ENCODE measurements around the gene GTF2B.
"Not testable (repeated sequence)": the region's sequence is repeated elsewhere in the genome, so short reads cannot be mapped to it uniquely, and the experiment has no call there.

The GTF2B gene

DNA sequence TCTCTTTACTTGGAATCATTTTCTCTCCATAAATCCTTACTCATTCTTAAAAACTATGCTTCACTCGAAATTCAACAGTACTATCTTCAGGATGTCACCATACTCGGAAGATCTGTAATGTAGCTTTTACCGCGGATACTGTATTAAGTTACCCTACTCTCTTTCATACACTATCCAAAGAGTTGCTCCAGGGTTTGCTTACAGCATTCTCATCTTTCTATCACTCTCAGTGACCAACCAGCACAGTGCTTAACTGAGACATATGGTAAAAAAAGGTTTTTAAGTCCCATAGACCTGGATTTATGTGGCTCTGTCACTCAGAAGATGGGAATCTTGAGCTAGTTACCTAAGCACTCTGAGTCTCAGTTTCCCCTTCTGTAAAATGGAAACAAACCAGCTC is 15.8 kb downstream of the GTF2B start:
- Histone ChIP-seq H3K4me2 (ENCODE audit: low read depth, low read length, poor library complexity, severe bottlenecking) (no peak overlapping the region), H3K36me3 (ENCODE audit: low read length) (no peaks in the 10 kb centered on the region), H2AFZ (ENCODE audit: low read depth, low read length, severe bottlenecking) (no peak overlapping the region), H3K9ac (ENCODE audit: low read length) (no peak overlapping the region), H4K20me1 (ENCODE audit: low read depth, low read length) (no peaks in the 10 kb centered on the region), H3K79me2 (ENCODE audit: insufficient read depth, low read length) (peaks cover 80% of the 10 kb centered on the region), H3K9me3 (ENCODE audit: insufficient read depth, low read length) (no peaks in the 10 kb centered on the region), H3K9me2 (replicated peaks; ENCODE audit: insufficient read depth, low read length) (no peaks in the 10 kb centered on the region), H3F3A (ENCODE audit: insufficient read depth) (peaks cover 8% of the 10 kb centered on the region; the same call in 1 of the 2 replicates), H3K27ac (ENCODE audit: low read depth, low read length) (no peak overlapping the region), H3K4me3 (ENCODE audit: insufficient read depth, low read length, poor library complexity, severe bottlenecking) (no peak overlapping the region), H3K27me3 (ENCODE audit: low read length) (no peaks in the 10 kb centered on the region)
- TF ChIP-seq, protein P1, sequence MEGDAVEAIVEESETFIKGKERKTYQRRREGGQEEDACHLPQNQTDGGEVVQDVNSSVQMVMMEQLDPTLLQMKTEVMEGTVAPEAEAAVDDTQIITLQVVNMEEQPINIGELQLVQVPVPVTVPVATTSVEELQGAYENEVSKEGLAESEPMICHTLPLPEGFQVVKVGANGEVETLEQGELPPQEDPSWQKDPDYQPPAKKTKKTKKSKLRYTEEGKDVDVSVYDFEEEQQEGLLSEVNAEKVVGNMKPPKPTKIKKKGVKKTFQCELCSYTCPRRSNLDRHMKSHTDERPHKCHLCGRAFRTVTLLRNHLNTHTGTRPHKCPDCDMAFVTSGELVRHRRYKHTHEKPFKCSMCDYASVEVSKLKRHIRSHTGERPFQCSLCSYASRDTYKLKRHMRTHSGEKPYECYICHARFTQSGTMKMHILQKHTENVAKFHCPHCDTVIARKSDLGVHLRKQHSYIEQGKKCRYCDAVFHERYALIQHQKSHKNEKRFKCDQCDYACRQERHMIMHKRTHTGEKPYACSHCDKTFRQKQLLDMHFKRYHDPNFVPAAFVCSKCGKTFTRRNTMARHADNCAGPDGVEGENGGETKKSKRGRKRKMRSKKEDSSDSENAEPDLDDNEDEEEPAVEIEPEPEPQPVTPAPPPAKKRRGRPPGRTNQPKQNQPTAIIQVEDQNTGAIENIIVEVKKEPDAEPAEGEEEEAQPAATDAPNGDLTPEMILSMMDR (IDR thresholded peaks at IDR 0.05; ENCODE audit: insufficient read depth, low read length, poor library complexity, severe bottlenecking): no peak
- no peak for TF ChIP-seq EZH2phosphoT487 (conservative IDR thresholded peaks at IDR 0.05; ENCODE audit: low read length)

DNA sequence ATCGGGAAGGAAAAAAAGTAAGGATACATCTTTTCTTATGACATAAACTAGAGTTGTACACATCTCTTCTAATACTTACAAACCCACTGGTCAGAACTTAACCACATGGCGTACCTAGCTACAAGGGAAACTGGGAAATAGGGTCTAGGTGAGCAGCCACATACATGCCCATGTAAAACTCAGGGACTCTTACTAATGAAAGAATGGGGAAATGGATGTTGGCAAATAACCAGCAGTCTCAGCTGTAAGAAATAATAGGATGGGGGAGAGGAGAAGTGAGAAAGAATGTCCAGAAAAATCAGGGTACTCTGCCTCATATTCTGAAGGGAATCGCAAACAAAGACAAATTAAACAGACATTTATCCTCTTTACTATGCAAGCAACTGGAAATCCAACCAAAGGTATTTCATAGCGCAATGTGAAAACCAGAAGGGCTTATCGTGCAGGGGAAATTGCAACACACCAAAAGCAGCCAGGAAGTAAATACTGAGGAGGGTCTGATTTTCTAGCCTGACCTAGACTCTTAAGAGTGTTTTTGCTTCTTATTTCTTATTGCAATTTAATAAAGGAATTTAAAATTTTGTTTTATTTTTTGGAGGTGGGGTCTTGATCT is 17.5 kb downstream of the GTF2B start:
- H3K9me2 ChIP-seq (replicated peaks; ENCODE audit: insufficient read depth, low read length): no peaks in the 10 kb centered on the region
- H3K27me3 ChIP-seq (ENCODE audit: low read length): no peaks in the 10 kb centered on the region
- no peak overlapping the region for H3K4me3 ChIP-seq (ENCODE audit: insufficient read depth, low read length, poor library complexity, severe bottlenecking)
- peaks cover 96% of the 10 kb centered on the region for H3K79me2 ChIP-seq (ENCODE audit: insufficient read depth, low read length)
- H3K36me3 ChIP-seq (ENCODE audit: low read length): no peaks in the 10 kb centered on the region
- TF ChIP-seq, protein P1 (IDR thresholded peaks at IDR 0.05; ENCODE audit: insufficient read depth, low read length, poor library complexity, severe bottlenecking): no peak
- TF ChIP-seq EZH2phosphoT487 (conservative IDR thresholded peaks at IDR 0.05; ENCODE audit: low read length): no peak
- H3K9me3 ChIP-seq (ENCODE audit: insufficient read depth, low read length): no peaks in the 10 kb centered on the region
- no peak overlapping the region for H3K27ac ChIP-seq (ENCODE audit: low read depth, low read length)
- H3K4me2 ChIP-seq (ENCODE audit: low read depth, low read length, poor library complexity, severe bottlenecking): no peak overlapping the region
- H4K20me1 ChIP-seq (ENCODE audit: low read depth, low read length): no peaks in the 10 kb centered on the region
- no peak overlapping the region for H2AFZ ChIP-seq (ENCODE audit: low read depth, low read length, severe bottlenecking)
- H3K9ac ChIP-seq (ENCODE audit: low read length): no peak overlapping the region
- peaks cover 7% of the 10 kb centered on the region; the same call in 1 of the 2 replicates for H3F3A ChIP-seq (ENCODE audit: insufficient read depth)

DNA sequence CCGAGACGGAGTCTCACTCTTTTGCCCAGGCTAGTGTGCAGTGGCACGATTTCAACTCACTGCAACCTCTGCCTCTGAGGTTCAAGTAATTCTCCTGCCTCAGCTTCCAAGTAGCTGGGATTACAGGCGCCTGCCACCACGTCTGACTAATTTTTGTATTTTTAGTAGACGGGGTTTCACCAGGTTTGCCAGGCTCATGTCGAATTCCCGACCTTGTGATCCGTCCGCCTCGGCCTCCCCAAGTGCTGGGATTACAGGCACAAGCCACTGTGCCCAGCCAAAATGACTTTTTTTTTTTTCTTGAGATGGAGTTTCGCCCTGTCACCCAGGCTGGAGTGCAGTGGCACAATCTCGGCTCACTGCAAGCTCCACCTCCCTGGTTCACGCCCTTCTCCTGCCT is 21.7 kb downstream of the GTF2B start:
- not testable (repeated sequence) for H3K27me3 ChIP-seq (ENCODE audit: low read length); H3K4me3 ChIP-seq (ENCODE audit: insufficient read depth, low read length, poor library complexity, severe bottlenecking); H3K9me2 ChIP-seq (replicated peaks; ENCODE audit: insufficient read depth, low read length); H3K27ac ChIP-seq (ENCODE audit: low read depth, low read length); H3K36me3 ChIP-seq (ENCODE audit: low read length); H3F3A ChIP-seq (ENCODE audit: insufficient read depth); H3K4me2 ChIP-seq (ENCODE audit: low read depth, low read length, poor library complexity, severe bottlenecking); H3K9ac ChIP-seq (ENCODE audit: low read length); H4K20me1 ChIP-seq (ENCODE audit: low read depth, low read length); H3K9me3 ChIP-seq (ENCODE audit: insufficient read depth, low read length); H2AFZ ChIP-seq (ENCODE audit: low read depth, low read length, severe bottlenecking)
- H3K79me2 ChIP-seq (ENCODE audit: insufficient read depth, low read length): peaks cover 94% of the 10 kb centered on the region

DNA sequence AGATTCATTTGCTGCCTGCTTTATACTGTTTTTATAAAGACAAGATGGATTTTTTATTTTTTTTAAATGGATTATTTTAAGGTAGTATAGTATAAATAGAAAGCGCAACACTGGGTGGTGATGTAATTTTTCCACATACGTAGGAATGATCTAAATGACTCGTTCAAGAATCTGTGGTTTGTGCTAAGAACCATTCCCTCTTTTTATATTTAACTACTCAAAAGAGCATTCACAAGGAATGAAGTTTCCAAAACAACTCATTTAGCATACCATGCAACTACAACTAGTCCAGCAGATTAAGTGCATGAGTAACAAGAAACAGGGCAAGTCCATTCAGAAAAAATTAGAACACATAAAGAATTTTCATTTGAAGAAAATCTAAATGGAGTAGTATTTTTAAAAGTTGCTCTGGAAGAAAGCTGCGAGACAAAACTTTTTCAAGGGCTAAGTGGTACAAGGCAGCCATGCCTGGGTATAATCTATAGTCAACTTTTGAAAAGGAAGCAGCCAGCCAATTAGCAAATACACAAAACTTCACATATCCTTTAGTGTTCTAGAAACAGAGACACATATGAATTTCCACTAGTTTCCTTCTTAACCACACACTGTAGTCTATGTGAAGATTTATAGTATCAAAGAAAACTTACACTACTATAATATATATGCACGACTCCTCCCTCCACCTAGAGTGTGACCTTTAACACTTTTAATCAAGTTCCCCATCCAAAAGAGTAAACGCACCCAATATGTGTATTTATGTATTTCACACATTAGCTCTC is 23.4 kb downstream of the GTF2B start:
- H3K36me3 ChIP-seq (ENCODE audit: low read length): peaks cover under 1% of the 10 kb centered on the region; the same call in 1 of the 2 replicates
- no peak overlapping the region for H2AFZ ChIP-seq (ENCODE audit: low read depth, low read length, severe bottlenecking)
- no peak overlapping the region for H3K27ac ChIP-seq (ENCODE audit: low read depth, low read length)
- H3K79me2 ChIP-seq (ENCODE audit: insufficient read depth, low read length): peaks cover 93% of the 10 kb centered on the region
- no peaks in the 10 kb centered on the region for H3K9me3 ChIP-seq (ENCODE audit: insufficient read depth, low read length)
- H3K4me3 ChIP-seq (ENCODE audit: insufficient read depth, low read length, poor library complexity, severe bottlenecking): no peak overlapping the region
- H3K9me2 ChIP-seq (replicated peaks; ENCODE audit: insufficient read depth, low read length): no peaks in the 10 kb centered on the region
- no peak for TF ChIP-seq EZH2phosphoT487 (conservative IDR thresholded peaks at IDR 0.05; ENCODE audit: low read length)
- TF ChIP-seq, protein P1 (IDR thresholded peaks at IDR 0.05; ENCODE audit: insufficient read depth, low read length, poor library complexity, severe bottlenecking): no peak
- no peak overlapping the region for H3K9ac ChIP-seq (ENCODE audit: low read length)
- H3K27me3 ChIP-seq (ENCODE audit: low read length): no peaks in the 10 kb centered on the region
- H4K20me1 ChIP-seq (ENCODE audit: low read depth, low read length): peaks cover 10% of the 10 kb centered on the region; the same call in 1 of the 2 replicates
- no peaks in the 10 kb centered on the region for H3F3A ChIP-seq (ENCODE audit: insufficient read depth)
- no peak overlapping the region for H3K4me2 ChIP-seq (ENCODE audit: low read depth, low read length, poor library complexity, severe bottlenecking)

Data from SU-DHL-6 (cell line).